A549 (cell line): Measurements from ENCODE around the gene PODN.

Experiments
- CTCF ChIP-seq: fragments of >200 bp; sonication (Bioruptor Twin); formaldehyde crosslinking; IDR thresholded peaks from 3 replicates; pipeline ENCODE4 v1.5.1; 2016
- MAFK ChIP-seq: fragments of 450-650 bp; IDR thresholded peaks from 2 replicates; pipeline ENCODE4 v1.6.1; 2014; ENCODE audit not compliant: partially characterized antibody
- ZFP36 ChIP-seq: fragments of 450-650 bp; IDR thresholded peaks from 2 replicates; pipeline ENCODE4 v1.6.1; 2014; ENCODE audit warnings: borderline replicate concordance; ENCODE audit not compliant: partially characterized antibody

DNA sequence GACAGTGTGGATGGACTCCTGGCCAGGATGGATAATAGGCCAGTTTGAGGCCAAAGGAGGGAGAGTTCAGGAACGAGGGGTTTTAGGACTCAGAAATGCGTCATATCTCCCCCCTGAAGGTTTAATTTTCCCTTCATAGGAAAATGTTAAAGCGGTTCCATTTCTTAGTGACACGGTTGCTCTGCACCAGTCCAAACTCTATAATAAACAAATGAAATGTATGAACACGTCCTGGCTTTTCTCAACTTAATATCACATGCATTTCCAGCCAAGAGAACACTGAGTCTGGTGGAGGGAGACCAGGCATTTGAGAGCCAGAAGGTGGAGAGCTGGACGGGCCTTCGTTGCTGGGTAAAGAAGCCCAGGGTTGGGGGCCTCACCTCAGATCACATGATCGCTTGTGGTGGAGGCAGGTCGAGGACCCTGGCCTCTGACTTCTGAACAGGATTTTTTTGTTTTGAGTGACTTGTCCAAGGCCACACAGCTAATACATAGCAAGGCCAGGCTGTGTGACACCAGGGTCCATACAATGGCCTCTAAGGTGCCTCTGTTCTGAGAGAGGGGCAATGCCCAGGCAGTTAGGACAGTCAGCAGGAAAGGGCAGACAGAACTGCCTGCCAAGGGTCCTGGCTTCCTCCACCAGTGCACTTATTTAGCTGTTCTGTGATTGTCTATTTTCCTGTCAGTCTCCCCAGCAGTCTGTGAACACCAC is 69.0 kb downstream of the PODN start:
- TF ChIP-seq CTCF (no peak), MAFK (no peak), ZFP36 (no peak)
